T follicular helper cell (primary cell): ENCODE measurements around the gene SNN.

Experiments used
- DNase-seq: peaks from one replicate; pipeline ENCODE4 v3.0.0-alpha.2; 2020; ENCODE audit warnings: low read depth

SNN gene

GRCh38 chr16:11667221-11667823, 933 bp upstream of the SNN start:
- no peak for DNase-seq

GRCh38 chr16:11668623-11669379, 546 bp downstream of the SNN start:
- no peak for DNase-seq

GRCh38 chr16:11669380-11670146, 1.3 kb downstream of the SNN start:
- no peak for DNase-seq

GRCh38 chr16:11670171-11671131, 2.2 kb downstream of the SNN start:
- no peak for DNase-seq

GRCh38 chr16:11671271-11671670, 3.0 kb downstream of the SNN start:
- DNase-seq, result no peak

GRCh38 chr16:11671676-11672075, 3.4 kb downstream of the SNN start:
- no peak for DNase-seq

GRCh38 chr16:11672206-11673090, 4.2 kb downstream of the SNN start:
- no peak for DNase-seq

- no peak for DNase-seq
These were observed 5.1 kb downstream of the SNN start for GRCh38 chr16:11673091-11674000.

GRCh38 chr16:11674001-11674817, 6.0 kb downstream of the SNN start:
- no peak for DNase-seq

GRCh38 chr16:11674818-11675560, 6.7 kb downstream of the SNN start:
- DNase-seq, result no peak

- DNase-seq, result no peak
These were observed 7.6 kb downstream of the SNN start for GRCh38 chr16:11675561-11676511.

GRCh38 chr16:11676799-11677198, 8.5 kb downstream of the SNN start:
- no peak for DNase-seq

GRCh38 chr16:11677451-11677951, 9.2 kb downstream of the SNN start:
- DNase-seq, result no peak

GRCh38 chr16:11677959-11678881, 10.0 kb downstream of the SNN start:
- DNase-seq, result no peak

- no peak for DNase-seq
These were observed 11.0 kb downstream of the SNN start for GRCh38 chr16:11679250-11679649.
